HG03575 (cell line): ENCODE data around the gene TRAP1.
"Not testable (repeated sequence)": the region's sequence is repeated elsewhere in the genome, so short reads cannot be mapped to it uniquely, and the experiment has no call there.

Experiments
- ATAC-seq: cut with Tn5 transposase; IDR thresholded peaks from one replicate; pipeline ENCODE4 v1.9.1; 2021; ENCODE audit not compliant: unreplicated experiment, insufficient number of reproducible peaks, low FRiP score; ENCODE audit errors: extremely low read depth

TRAP1 gene

DNA sequence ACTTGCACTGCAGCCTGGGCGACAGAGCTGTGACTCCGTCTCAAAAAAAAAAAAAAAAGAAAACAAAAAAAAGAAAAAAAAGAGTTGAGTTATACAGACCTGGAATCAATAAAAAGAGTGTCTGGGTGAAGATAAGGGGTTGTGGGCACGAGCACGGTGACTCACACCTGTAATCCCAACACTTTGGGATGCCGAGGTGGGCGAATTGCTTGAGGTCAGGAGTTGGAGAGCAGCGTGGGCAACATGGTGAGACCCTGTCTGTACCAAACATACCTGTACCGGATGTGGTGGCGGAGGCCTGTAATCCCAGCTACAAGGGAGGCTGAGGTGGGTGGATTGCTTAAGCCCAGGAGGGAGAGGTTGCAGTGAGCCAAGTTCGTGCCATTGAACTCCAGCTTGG, 1.3 kb upstream of the TRAP1 start:
- ATAC-seq, result no peak

DNA sequence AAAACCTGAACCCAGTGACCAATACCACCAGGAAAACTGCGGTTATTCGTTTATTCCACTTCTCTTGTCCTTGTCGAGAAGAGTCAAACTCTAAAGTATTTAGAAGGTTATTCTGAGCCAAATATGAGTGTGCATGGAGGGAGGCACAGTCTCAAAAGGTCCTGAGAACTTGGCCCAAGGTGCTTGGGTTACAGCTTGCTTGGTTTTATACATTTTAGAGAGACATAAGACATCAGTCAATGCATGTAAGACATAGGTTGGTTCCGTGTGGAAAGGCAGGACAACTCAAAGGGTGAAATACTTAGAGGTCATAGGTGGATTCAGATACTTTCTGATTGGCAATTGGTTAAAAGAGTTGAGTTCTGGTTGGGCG, 681 bp upstream of the TRAP1 start:
- no peak for ATAC-seq

GRCh38 chr16:3716831-3717234, 491 bp downstream of the TRAP1 start:
- ATAC-seq, result no peak

GRCh38 chr16:3715430-3715829, 1.9 kb downstream of the TRAP1 start:
- no peak for ATAC-seq

DNA sequence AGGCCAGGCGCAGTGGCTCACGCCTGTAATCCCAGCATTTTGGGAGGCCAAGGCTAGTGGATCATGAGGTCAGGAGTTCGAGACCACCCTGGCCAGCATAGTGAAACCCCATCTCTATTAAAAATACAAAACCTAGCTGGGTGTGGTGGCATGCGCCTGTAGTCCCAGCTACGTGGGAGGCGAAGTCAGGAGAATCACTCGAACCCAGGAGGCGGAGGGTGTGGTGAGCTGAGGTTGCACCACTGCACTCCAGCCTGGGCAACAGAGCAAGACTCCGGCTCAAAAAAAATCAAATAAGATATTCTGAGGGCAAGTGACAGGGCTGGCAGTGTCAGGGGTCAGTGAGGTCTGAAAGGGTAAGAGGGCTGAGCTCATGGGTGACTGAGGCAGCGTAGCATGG, 2.9 kb downstream of the TRAP1 start:
- ATAC-seq, result not testable (repeated sequence)

DNA sequence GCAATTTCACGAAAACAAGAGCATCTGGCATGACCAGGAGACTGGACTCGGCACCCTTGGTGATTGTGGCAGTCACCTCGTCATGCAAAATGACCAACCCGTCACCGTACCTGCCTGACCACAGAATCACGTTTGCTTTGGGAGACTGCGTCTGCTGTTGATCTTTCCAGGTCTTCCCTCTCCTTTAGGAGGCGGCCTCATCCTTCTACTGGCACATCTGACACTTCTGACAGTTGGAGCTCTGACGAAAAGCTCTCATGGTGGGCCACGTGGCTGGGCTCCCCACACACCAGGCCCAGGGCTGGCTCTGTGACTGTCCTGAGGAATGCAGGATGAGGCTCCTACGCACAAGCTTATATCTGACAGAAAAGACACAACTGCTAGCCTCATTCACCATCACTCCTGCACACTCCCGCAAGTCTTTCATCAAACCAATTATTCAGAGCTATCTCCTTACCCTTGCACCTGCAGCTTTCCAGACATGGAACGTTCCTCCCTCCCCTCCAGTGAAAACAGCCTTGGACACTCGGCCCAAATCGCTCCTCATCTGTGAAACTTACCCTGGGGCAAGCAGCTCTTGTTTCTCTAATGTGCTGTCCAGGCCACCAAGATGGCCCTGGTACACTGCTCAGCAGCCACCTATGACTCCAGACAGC, 3.6 kb downstream of the TRAP1 start:
- ATAC-seq, result no peak

DNA sequence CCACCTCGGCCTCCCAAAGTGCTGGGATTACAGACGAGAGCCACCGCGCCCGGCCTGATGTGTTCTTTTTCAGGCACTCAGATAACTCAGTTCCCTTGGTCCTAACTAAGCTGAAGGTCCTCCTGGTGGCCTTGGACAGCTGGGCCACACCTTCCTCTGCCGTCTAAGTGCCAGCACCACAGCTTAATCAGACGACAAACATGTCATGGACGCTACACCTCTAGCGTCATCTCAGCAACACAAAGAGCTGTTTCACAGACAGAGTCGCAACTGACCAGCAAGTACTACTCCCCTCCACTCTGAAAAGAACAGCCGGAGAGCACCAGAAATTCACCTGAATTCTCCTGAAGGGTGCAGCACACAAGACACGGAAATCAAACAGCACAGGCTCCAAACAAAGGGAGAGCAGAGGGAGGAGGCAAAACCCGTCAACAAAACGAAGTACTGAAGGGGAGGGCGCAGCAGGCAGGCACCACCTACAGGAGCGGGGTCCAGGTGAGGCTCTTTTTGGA, 4.4 kb downstream of the TRAP1 start:
- ATAC-seq, result no peak

- no peak for ATAC-seq
These were observed 10.9 kb downstream of the TRAP1 start for GRCh38 chr16:3706253-3707012.

- no peak for ATAC-seq
These were observed 15.2 kb downstream of the TRAP1 start for GRCh38 chr16:3702082-3702481.

DNA sequence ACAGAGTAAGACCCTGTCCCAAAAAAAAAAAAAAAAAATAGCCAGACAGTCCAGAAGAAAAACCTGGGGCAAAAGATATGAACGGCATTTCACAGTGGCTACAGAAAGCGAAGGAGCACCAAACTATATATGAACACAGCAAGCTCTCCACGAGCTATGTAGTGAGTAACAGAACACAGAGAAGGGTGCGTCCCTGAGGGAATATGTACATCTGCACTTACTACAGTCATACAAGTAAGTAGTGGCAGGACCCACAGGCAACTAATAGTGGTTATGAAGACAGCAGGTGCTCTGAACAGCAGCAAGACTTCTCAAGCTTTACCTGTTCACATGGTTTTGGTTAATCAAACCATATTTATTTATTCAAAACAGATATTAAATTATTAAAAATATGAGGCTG, 15.8 kb downstream of the TRAP1 start:
- ATAC-seq, result no peak

DNA sequence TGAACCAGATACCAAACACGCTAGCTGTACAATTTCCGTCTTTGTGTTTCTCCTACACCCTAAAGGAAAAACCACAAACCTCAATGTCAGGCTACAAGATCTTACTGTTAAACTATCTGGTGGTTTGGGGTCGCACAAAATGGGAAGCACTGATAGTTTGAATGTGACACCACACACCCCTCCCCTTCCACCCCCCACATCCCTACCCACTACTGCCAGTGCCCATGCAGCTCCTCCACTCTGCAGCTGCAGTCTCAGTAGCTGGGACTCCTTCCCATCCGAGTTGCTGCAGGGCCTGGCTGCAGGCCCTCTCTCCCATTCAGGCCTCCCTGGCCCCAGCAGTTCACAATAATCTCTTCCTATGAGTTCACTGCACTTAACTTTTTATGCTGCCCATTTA, 18.4 kb downstream of the TRAP1 start:
- no peak for ATAC-seq

DNA sequence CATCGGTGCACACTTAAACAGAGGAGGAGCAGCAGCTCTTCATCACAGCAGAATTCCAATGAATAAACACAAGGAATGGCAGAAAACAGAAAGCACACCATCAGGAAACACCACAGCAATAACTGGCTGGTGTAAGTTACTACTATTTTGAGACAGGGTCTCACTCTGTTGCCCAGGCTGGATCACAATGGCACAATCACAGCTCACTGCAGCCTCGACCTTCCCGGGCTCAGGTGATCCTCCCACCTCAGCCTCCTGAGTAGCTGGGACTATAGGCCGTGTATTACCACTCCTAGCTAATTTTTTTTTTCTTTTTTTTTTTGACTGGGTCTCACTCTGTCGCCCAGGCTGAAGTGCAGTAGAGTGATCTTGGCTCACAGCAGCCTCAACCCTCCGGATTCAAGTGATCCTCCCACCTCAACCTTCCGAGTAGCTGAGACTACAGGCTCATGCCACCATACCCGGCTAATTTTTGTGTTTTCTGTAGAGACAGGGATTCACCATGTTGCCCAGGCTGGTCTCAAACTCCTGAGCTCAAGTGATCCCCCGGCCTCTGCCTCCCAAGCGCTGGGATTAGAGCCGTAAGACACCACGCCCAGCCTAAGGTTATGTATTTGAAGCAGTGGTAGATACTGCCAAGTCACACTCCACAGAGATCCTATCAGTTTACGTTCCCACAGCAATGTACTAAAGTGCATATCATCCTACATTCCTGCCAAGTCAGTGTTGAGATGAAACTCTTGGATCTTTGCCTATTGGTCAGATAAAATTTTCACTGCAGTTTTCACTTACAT, 20.7 kb downstream of the TRAP1 start:
- no peak for ATAC-seq

DNA sequence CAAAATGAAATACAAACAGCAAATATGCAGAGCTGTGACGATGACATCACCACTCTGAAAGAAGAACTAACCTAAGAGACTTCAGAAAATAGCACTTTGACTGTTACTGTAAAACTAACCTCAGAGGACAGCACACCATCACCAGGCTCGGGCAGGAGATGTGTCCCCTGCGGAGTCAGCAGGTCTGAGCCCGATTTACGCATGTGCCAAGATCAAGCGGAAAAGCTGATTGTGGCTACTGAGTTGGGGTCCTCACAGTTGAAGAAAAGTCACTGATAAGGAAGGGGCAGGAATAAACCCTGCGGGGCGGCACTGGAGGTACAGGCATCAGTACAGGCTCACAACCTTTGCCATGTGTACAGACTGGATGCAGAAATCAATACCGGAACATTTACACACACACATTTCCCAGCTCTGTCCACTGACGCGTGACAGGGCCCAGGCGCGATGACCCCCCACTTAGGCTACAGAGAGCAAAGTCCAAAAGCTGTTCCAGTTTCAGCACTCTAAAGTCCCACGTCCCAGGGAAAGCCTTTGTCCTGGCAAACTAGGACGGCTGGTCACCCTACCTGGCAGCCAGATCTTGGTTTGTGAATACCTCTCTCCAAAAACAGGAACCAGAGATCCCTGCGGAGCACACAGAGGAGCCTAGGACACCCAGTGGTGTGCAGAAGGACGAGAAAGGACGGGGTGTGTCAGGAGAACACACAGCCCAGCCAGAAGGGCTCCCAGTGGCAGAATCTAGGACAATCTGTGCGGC, 21.5 kb downstream of the TRAP1 start:
- ATAC-seq, result no peak

DNA sequence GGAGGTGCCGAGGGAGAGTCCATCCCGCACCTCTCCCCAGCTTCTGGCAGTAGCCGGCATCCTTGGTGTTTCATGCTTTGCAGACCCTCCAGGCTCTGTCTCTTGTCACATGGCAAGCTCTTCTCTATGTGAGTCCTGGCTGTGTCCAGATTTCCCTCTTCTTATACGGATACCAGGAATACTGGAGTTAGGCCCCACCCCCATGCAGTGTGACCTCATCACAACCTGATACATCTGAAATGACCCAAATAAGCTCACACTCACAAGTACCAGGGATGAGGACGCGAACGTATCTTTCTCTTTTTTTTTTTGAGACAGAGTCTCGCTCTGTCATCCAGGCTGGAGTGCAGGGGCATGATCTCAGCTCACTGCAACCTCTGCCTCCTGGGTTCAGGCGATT, 23.3 kb downstream of the TRAP1 start:
- ATAC-seq, result no peak

DNA sequence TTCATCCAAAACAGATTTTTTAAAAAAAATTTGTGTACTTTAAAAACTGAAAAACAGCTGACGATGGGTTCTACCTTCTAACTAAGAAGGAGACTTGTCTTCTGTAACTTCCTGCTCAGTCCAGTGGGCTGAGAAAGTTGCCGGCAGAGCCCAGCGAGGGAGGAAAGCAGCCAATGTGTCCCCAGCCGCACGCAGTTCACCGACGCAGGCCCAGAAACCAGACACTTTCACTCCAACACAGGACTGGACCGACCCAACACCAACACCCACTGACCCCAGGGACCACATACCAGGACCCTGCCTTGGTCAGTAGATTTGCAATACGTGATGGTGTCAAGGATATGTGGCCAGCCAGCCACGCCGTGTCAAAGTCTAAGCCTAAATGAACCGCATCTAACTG, 25.6 kb downstream of the TRAP1 start:
- ATAC-seq, result no peak

DNA sequence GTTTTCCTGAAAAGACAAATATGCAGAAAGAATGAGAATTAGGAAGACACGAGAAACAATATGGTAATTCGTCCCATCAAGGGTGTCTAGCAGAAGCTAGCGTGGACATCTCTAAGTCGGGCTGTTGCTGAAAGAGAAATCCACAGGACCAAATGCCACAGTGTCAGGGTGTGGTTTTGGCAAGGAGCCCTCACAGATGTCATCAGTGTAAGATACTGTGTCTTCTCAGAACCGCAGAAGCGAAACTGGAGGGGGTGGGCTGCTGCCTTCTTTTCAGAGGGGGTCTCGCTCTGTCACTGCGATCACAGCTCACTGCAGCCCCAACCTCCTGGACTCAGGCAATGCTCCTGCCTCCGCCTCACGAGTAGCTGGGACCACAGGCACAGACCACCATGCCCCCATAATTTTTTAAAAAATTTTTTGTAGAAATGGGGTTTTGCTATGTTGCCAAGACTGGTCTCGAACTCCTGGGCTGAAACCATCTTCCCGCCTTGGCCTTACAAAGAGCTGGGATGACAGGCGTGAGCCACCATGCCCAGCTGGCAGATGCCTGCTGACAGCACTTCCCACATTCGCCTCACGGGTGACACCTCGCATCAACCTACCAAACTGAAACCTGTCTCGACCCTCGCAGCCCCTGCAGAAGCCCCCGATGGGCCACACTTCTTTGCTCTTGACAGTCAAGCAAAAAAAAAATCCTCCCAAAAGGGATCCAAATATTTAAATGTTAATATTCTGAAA, 26.2 kb downstream of the TRAP1 start:
- ATAC-seq, result no peak

DNA sequence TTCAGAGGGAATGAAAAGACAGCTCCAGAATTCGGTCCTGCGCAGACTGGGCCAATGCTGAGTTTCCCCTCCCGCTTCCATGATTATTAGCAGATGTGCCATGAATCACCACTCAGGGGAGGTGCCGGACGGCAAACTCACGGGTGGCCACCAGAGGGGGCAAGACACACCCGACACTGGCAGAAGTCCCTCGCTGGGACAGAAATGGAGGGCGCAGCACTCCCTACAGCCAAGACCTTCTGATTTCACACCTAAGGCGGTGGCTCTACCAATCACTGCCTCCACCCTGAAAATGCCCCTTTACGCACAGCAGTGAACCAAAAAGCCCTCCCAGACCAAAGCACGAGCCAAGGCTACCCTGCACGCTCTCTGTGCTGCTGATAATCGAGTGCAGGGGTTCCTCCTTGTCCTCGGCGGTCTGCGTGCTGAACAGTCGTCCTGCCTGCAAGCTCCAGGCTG, 26.8 kb downstream of the TRAP1 start:
- no peak for ATAC-seq

DNA sequence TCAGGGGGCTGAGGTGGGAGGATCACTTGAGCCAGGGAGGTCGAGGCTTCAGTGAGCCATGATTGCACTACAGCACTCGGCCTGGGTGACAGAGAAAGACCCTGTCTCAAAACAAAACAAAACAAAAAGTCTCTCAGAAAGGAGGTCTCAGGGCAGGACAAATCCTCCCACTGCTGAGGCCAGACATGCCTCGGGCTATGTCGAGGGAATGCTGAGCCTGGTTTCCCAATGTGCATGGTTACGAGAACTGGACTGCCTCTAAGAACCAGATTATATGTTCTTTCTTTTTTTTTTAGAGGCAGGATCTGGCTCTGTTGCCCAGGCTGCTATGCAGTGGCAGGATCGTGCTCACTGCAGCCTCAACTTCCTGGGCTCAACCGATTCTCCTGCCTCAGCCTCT, 27.6 kb downstream of the TRAP1 start:
- no peak for ATAC-seq
